Measurements from ENCODE around the gene SIL1.

The SIL1 gene

DNA sequence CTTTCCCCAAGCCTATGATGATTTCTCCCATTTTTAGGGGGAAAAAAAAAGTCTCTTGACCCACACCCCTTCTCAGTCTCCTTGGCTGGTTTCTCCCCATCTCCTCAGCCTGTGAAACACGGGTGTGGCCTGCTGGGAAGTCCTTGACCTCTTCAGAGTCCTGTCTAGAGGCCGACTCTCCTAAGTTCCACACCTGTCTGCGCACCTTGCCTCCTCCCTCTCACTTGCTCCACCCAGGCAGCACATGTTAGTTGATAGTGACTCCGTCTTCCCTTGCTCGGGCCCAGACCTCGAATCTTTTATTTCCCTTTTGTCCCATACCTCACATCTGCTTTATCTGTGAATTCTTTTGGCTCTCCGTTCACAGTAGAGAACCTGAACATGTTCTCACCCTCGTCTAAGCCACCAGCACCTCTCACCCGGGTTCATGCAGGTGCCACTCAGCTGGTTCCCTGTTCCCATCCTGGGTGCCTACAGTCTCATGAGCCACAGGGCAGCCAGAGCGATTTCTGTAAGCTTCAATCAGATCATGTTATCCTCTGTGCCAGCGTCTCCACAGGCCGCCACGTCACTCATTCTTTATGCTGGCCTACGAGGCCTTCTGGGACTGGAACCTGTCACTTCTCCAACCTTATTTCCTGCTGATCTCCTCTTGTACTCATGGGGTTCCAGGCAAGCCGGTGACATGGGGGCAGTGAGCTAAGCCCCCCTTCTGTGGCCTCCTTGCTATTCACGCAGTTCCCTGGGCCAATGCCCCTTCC is 271.3 kb downstream of the SIL1 start:
- no peak for TF ChIP-seq TEAD4 (IDR thresholded peaks at IDR 0.05)

DNA sequence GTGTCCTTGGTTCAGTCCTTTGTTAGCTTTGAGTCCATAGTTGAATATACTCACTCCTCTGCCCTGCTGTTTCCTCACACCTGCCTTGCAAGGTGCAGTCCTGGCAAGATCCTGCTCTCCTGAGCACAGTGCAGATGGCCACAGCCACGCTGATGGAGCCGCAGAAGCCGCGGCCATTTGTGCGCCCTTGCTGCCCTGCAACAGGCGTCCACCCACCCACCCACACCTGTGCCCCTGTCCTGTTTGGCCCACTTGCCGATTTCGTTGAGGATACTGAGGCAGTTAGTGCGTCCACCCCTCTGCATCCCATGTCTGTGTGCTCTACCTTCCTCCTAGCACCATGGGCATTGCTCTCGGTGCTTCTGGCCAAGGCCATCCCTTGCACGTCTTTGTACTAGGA is 271.9 kb downstream of the SIL1 start:
- TF ChIP-seq, protein P1, sequence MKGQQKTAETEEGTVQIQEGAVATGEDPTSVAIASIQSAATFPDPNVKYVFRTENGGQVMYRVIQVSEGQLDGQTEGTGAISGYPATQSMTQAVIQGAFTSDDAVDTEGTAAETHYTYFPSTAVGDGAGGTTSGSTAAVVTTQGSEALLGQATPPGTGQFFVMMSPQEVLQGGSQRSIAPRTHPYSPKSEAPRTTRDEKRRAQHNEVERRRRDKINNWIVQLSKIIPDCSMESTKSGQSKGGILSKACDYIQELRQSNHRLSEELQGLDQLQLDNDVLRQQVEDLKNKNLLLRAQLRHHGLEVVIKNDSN (IDR thresholded peaks at IDR 0.05): no peak
- TF ChIP-seq EP300 (IDR thresholded peaks at IDR 0.05; ENCODE audit: borderline replicate concordance) (no peak), EGR1 (IDR thresholded peaks at IDR 0.05) (no peak), TAF1 (IDR thresholded peaks at IDR 0.05; ENCODE audit: low read depth) (no peak), ZBTB7A (IDR thresholded peaks at IDR 0.05; ENCODE audit: low read depth) (no peak), CREB1 (IDR thresholded peaks at IDR 0.05; ENCODE audit: low read depth) (no peak)

DNA sequence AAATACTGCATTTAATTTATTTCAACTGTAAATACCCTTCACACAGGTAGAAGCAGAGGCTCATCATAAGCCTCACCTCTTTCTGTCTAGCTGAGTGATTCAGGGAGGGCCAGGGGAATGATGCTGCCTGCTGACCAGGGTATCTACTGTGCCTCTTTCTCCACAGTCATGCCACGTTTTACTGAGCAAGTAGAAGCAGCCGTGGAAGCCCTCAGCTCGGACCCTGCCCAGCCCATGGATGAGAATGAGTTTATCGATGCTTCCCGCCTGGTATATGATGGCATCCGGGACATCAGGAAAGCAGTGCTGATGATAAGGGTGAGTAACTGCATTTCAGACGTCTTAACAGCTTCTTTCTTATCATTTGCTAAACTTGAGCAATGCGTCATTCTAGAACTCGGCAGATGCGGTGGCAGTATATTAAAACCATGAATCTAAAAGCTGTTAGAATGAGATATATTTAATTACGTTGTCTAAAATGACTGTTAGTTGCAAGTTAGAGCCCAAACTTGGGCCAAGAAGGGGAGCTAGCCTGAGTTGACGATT is 273.0 kb downstream of the SIL1 start:
- TF ChIP-seq, protein P2, sequence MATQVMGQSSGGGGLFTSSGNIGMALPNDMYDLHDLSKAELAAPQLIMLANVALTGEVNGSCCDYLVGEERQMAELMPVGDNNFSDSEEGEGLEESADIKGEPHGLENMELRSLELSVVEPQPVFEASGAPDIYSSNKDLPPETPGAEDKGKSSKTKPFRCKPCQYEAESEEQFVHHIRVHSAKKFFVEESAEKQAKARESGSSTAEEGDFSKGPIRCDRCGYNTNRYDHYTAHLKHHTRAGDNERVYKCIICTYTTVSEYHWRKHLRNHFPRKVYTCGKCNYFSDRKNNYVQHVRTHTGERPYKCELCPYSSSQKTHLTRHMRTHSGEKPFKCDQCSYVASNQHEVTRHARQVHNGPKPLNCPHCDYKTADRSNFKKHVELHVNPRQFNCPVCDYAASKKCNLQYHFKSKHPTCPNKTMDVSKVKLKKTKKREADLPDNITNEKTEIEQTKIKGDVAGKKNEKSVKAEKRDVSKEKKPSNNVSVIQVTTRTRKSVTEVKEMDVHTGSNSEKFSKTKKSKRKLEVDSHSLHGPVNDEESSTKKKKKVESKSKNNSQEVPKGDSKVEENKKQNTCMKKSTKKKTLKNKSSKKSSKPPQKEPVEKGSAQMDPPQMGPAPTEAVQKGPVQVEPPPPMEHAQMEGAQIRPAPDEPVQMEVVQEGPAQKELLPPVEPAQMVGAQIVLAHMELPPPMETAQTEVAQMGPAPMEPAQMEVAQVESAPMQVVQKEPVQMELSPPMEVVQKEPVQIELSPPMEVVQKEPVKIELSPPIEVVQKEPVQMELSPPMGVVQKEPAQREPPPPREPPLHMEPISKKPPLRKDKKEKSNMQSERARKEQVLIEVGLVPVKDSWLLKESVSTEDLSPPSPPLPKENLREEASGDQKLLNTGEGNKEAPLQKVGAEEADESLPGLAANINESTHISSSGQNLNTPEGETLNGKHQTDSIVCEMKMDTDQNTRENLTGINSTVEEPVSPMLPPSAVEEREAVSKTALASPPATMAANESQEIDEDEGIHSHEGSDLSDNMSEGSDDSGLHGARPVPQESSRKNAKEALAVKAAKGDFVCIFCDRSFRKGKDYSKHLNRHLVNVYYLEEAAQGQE (IDR thresholded peaks at IDR 0.05; ENCODE audit: low read depth): no peak
- TF ChIP-seq, protein P1 (IDR thresholded peaks at IDR 0.05): no peak
- TF ChIP-seq ZBTB7A (IDR thresholded peaks at IDR 0.05; ENCODE audit: low read depth): no peak
- no peak for TF ChIP-seq EGR1 (IDR thresholded peaks at IDR 0.05)
- no peak for TF ChIP-seq TCF12 (IDR thresholded peaks at IDR 0.05; ENCODE audit: low read depth)
- no peak for TF ChIP-seq EP300 (IDR thresholded peaks at IDR 0.05; ENCODE audit: borderline replicate concordance)
- no peak for TF ChIP-seq NFIC (IDR thresholded peaks at IDR 0.05)
- no peak for TF ChIP-seq CREB1 (IDR thresholded peaks at IDR 0.05; ENCODE audit: low read depth)
- TF ChIP-seq YY1 (IDR thresholded peaks at IDR 0.05; ENCODE audit: low read depth): no peak

DNA sequence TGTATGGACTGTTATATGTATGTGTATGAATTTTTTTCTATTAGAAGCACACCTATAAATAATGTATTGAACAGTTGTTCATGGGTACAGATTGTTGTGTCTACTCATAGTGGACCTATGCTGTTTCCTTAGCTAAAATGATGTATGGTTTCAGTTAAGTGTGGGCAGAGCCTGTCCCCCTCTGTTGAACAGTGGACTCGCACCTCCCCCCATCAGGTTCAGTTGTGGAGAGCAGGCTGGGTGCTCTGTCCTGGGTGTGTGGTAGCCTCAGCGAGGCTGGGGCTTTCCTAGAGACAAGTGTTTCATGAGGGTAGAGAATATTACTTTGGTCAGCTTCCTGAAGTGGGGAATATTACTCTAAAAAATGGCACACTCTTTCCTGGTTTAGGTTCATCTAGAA is 275.7 kb downstream of the SIL1 start:
- TF ChIP-seq ZBTB7A (IDR thresholded peaks at IDR 0.05; ENCODE audit: low read depth) (no peak), EP300 (IDR thresholded peaks at IDR 0.05; ENCODE audit: borderline replicate concordance) (no peak), FOXM1 (IDR thresholded peaks at IDR 0.05; ENCODE audit: borderline replicate concordance, low read depth) (no peak), TCF12 (IDR thresholded peaks at IDR 0.05; ENCODE audit: low read depth) (no peak), RAD21 (IDR thresholded peaks at IDR 0.05; ENCODE audit: low read depth) (no peak), TAF1 (IDR thresholded peaks at IDR 0.05; ENCODE audit: low read depth) (no peak)
- TF ChIP-seq, protein P3, sequence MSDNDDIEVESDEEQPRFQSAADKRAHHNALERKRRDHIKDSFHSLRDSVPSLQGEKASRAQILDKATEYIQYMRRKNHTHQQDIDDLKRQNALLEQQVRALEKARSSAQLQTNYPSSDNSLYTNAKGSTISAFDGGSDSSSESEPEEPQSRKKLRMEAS (IDR thresholded peaks at IDR 0.05): no peak

DNA sequence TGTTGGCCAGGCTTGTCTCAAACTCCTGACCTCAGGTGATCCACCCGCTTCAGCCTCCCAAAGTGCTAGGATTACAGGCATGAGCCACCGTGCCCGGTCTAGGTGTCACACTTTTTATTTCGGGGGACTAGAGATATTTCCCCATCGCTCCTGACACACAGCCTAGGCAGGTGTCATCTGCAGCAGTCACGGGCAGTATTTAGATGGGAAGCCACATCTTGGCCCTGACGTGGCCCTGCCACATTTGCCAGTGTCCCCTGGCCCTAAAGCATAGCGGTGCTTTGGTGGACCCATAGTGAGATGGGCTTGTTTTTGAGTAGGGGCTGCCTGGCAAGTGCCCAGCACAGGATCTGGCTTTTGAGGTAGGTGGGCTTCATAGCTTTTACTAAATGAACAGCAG is 278.0 kb downstream of the SIL1 start:
- TF ChIP-seq CEBPB (IDR thresholded peaks at IDR 0.05) (no peak), NFIC (IDR thresholded peaks at IDR 0.05) (no peak), YY1 (IDR thresholded peaks at IDR 0.05; ENCODE audit: low read depth) (no peak), RAD21 (IDR thresholded peaks at IDR 0.05; ENCODE audit: low read depth) (no peak), TAF1 (IDR thresholded peaks at IDR 0.05; ENCODE audit: low read depth) (no peak), ZBTB7A (IDR thresholded peaks at IDR 0.05; ENCODE audit: low read depth) (no peak), TCF12 (IDR thresholded peaks at IDR 0.05; ENCODE audit: low read depth) (no peak), FOXM1 (IDR thresholded peaks at IDR 0.05; ENCODE audit: borderline replicate concordance, low read depth) (no peak), TEAD4 (IDR thresholded peaks at IDR 0.05) (no peak), CREB1 (IDR thresholded peaks at IDR 0.05; ENCODE audit: low read depth) (no peak), EGR1 (IDR thresholded peaks at IDR 0.05) (no peak), EP300 (IDR thresholded peaks at IDR 0.05; ENCODE audit: borderline replicate concordance) (no peak)
- TF ChIP-seq, protein P1 (IDR thresholded peaks at IDR 0.05): no peak
- TF ChIP-seq, protein P2 (IDR thresholded peaks at IDR 0.05; ENCODE audit: low read depth): no peak
- TF ChIP-seq, protein P3 (IDR thresholded peaks at IDR 0.05): no peak

DNA sequence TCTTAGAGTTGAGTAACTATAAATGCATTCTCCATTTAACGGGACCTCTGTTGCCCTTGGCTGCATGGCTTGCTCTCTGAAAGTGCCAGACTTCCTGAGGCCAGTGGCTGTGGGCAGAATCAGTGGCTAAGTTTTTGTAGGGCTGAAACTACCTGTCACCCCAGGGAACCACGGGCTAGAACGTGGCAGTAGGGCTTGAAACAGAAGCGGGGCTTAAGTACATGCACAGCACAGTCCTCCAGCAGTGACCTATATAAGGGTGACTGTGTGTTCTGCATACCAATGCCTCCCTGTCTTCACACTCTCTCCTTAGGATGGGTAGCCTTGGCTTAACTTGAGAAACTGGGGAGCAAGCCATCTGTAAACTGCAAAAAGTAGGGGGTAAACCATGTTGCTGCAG is 279.5 kb downstream of the SIL1 start:
- TF ChIP-seq ZBTB7A (IDR thresholded peaks at IDR 0.05; ENCODE audit: low read depth) (no peak), FOXM1 (IDR thresholded peaks at IDR 0.05; ENCODE audit: borderline replicate concordance, low read depth) (no peak), TCF12 (IDR thresholded peaks at IDR 0.05; ENCODE audit: low read depth) (no peak), EP300 (IDR thresholded peaks at IDR 0.05; ENCODE audit: borderline replicate concordance) (no peak), RAD21 (IDR thresholded peaks at IDR 0.05; ENCODE audit: low read depth) (no peak), TAF1 (IDR thresholded peaks at IDR 0.05; ENCODE audit: low read depth) (no peak)
- TF ChIP-seq, protein P2 (IDR thresholded peaks at IDR 0.05; ENCODE audit: low read depth): no peak
- TF ChIP-seq, protein P1 (IDR thresholded peaks at IDR 0.05): no peak
